Lower leg skin (tissue), 3 donors: Measurements from ENCODE around the gene CDH13.

ENCODE experiments used
- CTCF ChIP-seq, 3 donors: fragments of 450-650 bp; IDR thresholded peaks; one replicate each; pipeline ENCODE4 v1.5.1; 2016; ENCODE audit warnings: antibody characterized with exemption in 3 of 3, mild to moderate bottlenecking in 3 of 3, moderate library complexity in 2 of 3
- POLR2A ChIP-seq, 2 donors: fragments of 450-650 bp; IDR thresholded peaks; one replicate each; pipeline ENCODE4 v1.6.1; 2016 to 2017; ENCODE audit warnings: antibody characterized with exemption in 2 of 2, mild to moderate bottlenecking in 1 of 2, moderate library complexity in 1 of 2

GRCh38 chr16:83581994-83582747 is 955.4 kb downstream of the CDH13 start:
- TF ChIP-seq CTCF (IDR thresholded peaks at IDR 0.05): no peak
- TF ChIP-seq POLR2A (IDR thresholded peaks at IDR 0.05): no peak
